GM12892 (cell line): ENCODE results near the gene JAK3.

Experiments used
- POLR2A ChIP-seq: IDR thresholded peaks from 2 replicates; pipeline ENCODE4 v1.6.1; 2011; ENCODE audit warnings: low read depth, low read length, control low read depth
- TAF1 ChIP-seq: IDR thresholded peaks from 2 replicates; pipeline ENCODE4 v1.6.1; 2011; ENCODE audit warnings: low read depth, mild to moderate bottlenecking, control low read depth, low read length, borderline replicate concordance

- TF ChIP-seq TAF1 (no peak), POLR2A (no peak)
Measured at GRCh38 chr19:17794412-17794730, 53.4 kb downstream of the JAK3 start.
